Brain microvascular endothelial cell (primary cell): Measurements from ENCODE around the gene IGFN1.
A peak's percentile ranks its signal among the peaks of the same experiment; 100 is the strongest.

ENCODE experiments used
- DNase-seq: peaks from one replicate; pipeline ENCODE4 v3.0.0-alpha.2; 2020
- H3K27ac ChIP-seq: fragments of 250-450 bp; sonication (Bioruptor Pico); 2 replicates; pipeline ENCODE4 v1.5.1; 2020; ENCODE audit warnings: mild to moderate bottlenecking, moderate library complexity
- H3K27me3 ChIP-seq: fragments of 250-450 bp; sonication (Bioruptor Pico); replicated peaks from 2 replicates; pipeline ENCODE4 v1.5.1; 2020; ENCODE audit warnings: mild to moderate bottlenecking
- H3K36me3 ChIP-seq: fragments of 250-450 bp; sonication (Bioruptor Pico); replicated peaks from 2 replicates; pipeline ENCODE4 v1.5.1; 2020; ENCODE audit warnings: mild to moderate bottlenecking
- H3K4me3 ChIP-seq: 2 replicates; pipeline ENCODE4 v1.5.1; 2011; ENCODE audit warnings: low read depth, mild to moderate bottlenecking, control low read depth, low read length, moderate library complexity
- in situ Hi-C: cut with HindIII; loops from 2 replicates; pipeline ENCODE4 v1.10.0; 2017; ENCODE audit warnings: low sequenced_read_pairs, low pct_ligation_motif_present
- TF ChIP-seq, protein P1 (sequence below): IDR thresholded peaks from 2 replicates; pipeline ENCODE4 v1.5.1; 2011; ENCODE audit warnings: low read depth, mild to moderate bottlenecking, moderate library complexity, low read length, control low read depth, inconsistent platforms; ENCODE audit errors: missing control alignments

The IGFN1 gene

DNA sequence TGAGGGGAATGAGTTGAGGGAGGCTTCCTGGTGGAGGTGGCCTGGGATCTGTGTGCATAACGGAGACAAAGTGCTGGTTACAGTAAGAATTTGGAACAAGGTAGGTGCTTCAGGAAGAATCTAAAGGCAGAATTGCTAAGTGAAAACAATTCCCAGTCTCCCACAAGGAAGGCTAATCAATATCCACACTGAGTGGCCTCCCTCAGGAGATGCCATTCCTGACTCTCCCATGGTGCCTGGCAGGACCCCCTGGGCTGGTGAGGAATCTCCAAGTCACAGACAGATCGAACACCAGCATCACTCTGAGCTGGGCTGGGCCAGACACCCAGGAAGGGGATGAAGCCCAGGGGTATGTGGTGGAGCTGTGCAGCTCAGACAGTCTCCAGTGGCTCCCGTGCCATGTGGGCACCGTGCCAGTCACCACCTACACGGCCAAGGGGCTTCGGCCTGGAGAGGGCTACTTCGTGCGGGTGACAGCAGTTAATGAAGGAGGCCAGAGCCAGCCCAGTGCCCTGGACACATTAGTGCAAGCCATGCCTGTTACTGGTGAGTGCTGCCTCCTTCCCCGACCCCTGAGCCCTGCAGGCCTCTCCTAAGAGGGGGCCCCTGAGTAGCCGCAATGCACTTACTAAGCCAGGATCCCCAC, 30.7 kb downstream of the IGFN1 start:
- DNase-seq: no peak
- TF ChIP-seq, protein P1, sequence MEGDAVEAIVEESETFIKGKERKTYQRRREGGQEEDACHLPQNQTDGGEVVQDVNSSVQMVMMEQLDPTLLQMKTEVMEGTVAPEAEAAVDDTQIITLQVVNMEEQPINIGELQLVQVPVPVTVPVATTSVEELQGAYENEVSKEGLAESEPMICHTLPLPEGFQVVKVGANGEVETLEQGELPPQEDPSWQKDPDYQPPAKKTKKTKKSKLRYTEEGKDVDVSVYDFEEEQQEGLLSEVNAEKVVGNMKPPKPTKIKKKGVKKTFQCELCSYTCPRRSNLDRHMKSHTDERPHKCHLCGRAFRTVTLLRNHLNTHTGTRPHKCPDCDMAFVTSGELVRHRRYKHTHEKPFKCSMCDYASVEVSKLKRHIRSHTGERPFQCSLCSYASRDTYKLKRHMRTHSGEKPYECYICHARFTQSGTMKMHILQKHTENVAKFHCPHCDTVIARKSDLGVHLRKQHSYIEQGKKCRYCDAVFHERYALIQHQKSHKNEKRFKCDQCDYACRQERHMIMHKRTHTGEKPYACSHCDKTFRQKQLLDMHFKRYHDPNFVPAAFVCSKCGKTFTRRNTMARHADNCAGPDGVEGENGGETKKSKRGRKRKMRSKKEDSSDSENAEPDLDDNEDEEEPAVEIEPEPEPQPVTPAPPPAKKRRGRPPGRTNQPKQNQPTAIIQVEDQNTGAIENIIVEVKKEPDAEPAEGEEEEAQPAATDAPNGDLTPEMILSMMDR: no peak
- H3K4me3 ChIP-seq: no peak overlapping the region
- no peak overlapping the region for H3K27ac ChIP-seq
- no peaks in the 10 kb centered on the region for H3K27me3 ChIP-seq
- no peaks in the 10 kb centered on the region for H3K36me3 ChIP-seq
- in situ Hi-C loops: no loop called here

DNA sequence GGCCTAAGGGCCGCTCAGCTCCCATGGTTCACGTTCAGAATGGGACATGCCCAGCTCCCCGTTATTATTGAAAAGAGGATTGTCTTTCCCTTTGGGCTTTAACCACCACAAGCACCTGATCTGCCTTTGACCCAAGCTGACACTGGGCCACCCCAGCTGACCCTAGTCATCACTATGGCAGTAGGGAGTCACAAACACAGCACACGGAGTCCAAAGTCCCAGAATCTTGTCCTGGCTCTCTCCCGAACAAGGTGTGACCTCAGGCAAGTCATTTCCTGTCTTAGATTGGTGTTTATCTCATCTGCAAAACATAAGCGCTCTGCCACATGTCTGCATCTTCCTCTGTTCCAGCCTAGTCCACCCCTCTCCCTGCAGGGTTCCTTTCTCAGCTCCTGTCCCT, 31.5 kb downstream of the IGFN1 start:
- TF ChIP-seq, protein P1: no peak
- no peaks in the 10 kb centered on the region for H3K27me3 ChIP-seq
- DNase-seq: no peak
- no peaks in the 10 kb centered on the region for H3K36me3 ChIP-seq
- H3K4me3 ChIP-seq: no peak overlapping the region
- no peak overlapping the region for H3K27ac ChIP-seq
- in situ Hi-C loops: no loop called here

DNA sequence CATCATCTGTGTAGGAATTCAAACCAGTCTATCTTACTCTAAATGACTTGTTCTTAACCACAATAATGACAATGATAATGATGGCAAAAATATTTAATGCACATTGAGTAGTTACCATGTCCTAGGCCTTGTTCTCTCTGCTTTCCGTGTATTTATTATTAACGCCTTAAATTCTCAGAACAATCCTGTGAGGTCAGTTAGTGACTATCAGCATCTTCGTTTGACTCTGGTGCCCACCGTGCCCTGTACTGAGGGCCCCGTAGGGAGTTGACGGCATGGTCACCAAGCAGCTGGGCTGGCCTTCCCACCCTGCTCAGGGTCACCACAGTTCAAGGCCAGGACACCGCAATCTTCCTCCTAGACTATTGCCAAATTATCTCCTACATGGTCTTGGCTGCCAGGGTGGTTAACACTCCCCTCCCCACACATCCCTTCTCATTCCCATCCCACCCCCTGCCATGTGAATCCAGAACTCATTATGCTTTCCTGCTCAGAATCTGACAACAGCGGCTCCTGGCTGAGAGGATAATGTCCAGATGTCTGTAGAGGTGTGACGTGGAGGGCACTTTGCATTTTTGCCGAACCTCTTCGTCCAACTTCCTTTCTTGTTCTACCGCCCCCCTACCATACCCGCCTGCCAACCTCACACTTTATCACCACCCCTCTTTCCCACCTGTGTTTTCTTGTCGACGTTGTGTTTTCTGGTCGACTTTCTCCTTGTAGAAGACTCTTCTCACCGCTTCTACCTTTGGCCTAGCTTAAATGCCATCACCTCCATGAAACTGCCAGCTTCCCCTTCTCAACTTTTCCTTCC, 33.4 kb downstream of the IGFN1 start:
- Histone ChIP-seq H3K36me3 (no peaks in the 10 kb centered on the region), H3K27me3 (no peaks in the 10 kb centered on the region), H3K27ac (no peak overlapping the region), H3K4me3 (no peak overlapping the region)
- no peak for DNase-seq
- TF ChIP-seq, protein P1: no peak
- in situ Hi-C loops: no loop called here

DNA sequence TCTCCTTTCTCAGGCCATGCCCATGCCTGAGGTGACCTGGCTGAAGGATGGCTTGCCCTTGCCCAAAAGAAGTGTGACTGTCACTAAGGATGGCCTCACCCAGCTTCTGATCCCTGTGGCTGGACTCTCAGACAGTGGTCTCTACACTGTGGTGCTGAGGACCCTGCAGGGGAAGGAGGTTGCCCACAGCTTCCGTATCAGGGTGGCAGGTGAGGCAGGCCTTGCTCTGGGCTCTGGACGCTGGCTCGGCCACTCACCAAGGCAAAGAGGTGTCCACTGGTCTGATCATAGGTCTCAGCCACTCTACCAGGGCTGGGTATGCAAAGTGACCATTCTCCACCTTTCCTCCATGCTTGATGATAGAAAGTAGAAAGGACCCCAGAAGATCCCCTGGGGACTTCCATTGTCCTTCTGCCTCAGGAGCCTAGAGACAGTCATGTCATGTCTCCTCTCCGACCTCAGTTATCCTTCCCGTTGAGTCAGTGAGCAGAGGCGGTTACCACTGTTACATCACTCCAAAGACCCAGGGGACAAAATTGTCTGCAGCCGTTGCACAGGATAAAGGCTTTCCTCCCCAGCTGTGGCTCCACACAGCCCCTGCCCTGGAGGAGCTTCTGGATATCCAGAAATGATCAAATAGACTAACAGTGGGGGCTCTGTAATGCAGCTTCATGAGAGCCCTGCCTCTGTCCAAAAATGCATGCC, 34.2 kb downstream of the IGFN1 start:
- DNase-seq: peak; percentile 24
- Histone ChIP-seq H3K27ac (no peak overlapping the region), H3K4me3 (no peak overlapping the region), H3K27me3 (no peaks in the 10 kb centered on the region), H3K36me3 (no peaks in the 10 kb centered on the region)
- TF ChIP-seq, protein P1: no peak
- in situ Hi-C loops: no loop called here

DNA sequence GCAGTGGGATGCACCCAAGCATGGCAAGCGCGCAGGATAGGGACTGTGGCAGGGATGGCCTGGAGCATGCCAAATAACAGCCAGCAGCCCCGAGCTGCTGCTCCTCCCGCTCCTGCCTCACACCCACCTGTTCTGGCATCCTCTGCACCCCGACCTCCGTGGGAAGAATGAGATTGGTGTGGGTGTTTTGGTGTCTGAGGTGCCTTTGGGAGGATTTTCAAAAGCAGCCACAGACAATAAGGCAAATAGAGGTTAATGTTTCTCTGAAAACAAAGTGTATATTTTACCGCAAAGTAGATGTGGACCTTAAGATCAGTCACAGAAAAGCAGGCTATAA, 35.5 kb downstream of the IGFN1 start:
- no peak for DNase-seq
- TF ChIP-seq, protein P1: no peak
- Histone ChIP-seq H3K27ac (no peak overlapping the region), H3K36me3 (no peaks in the 10 kb centered on the region), H3K4me3 (no peak overlapping the region), H3K27me3 (no peaks in the 10 kb centered on the region)
- in situ Hi-C loops: no loop called here
